CD8-positive, alpha-beta memory T cell (primary cell): ENCODE results near the gene CALML5. TPM values are rescaled to one million over a fixed set of nuclear protein-coding genes. Genes with fewer than 3 reads are reported as not detected.

Source experiments
- CTCF ChIA-PET: fragments of 350-600 bp; sonication (Branson Sonifier 250); formaldehyde crosslinking; loops from one replicate; lab custom pipeline; 2021; ENCODE audit warnings: antibody characterized with exemption; lab: Charles Lee
- POLR2A ChIA-PET: fragments of 350-600 bp; sonication (Branson Sonifier 250); formaldehyde crosslinking; loops from one replicate; lab custom pipeline; 2021; ENCODE audit warnings: antibody characterized with exemption; lab: Charles Lee
- DNase-seq, 5 donors: peaks; one replicate each; pipeline versions ENCODE4 v3.0.0 to v3.0.0-alpha.2; 2020 to 2022; ENCODE audit warnings: mixed read lengths in 1 of 5
- H3K27ac ChIP-seq: one replicate; pipeline ENCODE4 v1.7.0; 2013; ENCODE audit warnings: low read depth, mild to moderate bottlenecking, low read length, moderate library complexity
- H3K27me3 ChIP-seq: 2 replicates; pipeline ENCODE4 v1.7.0; 2013; ENCODE audit warnings: low read length, mild to moderate bottlenecking; ENCODE audit not compliant: insufficient read depth, poor library complexity, severe bottlenecking
- H3K36me3 ChIP-seq: 2 replicates; pipeline ENCODE4 v1.7.0; 2013; ENCODE audit warnings: mild to moderate bottlenecking, low read length, moderate library complexity; ENCODE audit not compliant: insufficient read depth
- H3K4me1 ChIP-seq: 2 replicates; pipeline ENCODE4 v1.7.0; 2013; ENCODE audit warnings: mild to moderate bottlenecking, low read length, moderate library complexity; ENCODE audit not compliant: insufficient read depth
- H3K4me3 ChIP-seq: 2 replicates; pipeline ENCODE4 v1.7.0; 2013; ENCODE audit warnings: mild to moderate bottlenecking, low read length
- H3K9me3 ChIP-seq: 2 replicates; pipeline ENCODE4 v1.7.0; 2013; ENCODE audit warnings: mild to moderate bottlenecking, low read length
- H3K27ac Mint-ChIP-seq, 8 donors: one replicate each; pipeline ENCODE4 v1.8.0; 2020 to 2021; ENCODE audit warnings: mixed read lengths in 8 of 8, mild to moderate bottlenecking in 6 of 8, inconsistent platforms in 3 of 8, moderate library complexity in 3 of 8
- H3K27me3 Mint-ChIP-seq, 2 donors: one replicate each; pipeline ENCODE4 v1.8.0; 2020 to 2021; ENCODE audit warnings: mixed read lengths in 2 of 2, mild to moderate bottlenecking in 1 of 2, moderate library complexity in 1 of 2
- H3K36me3 Mint-ChIP-seq, 3 donors: one replicate each; pipeline ENCODE4 v1.8.0; 2020 to 2021; ENCODE audit warnings: mixed read lengths in 3 of 3, inconsistent platforms in 1 of 3, mild to moderate bottlenecking in 1 of 3
- H3K4me1 Mint-ChIP-seq, 3 donors: one replicate each; pipeline ENCODE4 v1.8.0; 2020 to 2021; ENCODE audit warnings: mixed read lengths in 3 of 3, inconsistent platforms in 1 of 3, mild to moderate bottlenecking in 1 of 3
- H3K4me3 Mint-ChIP-seq, 7 donors: one replicate each; pipeline ENCODE4 v1.8.0; 2020 to 2021; ENCODE audit warnings: mixed read lengths in 7 of 7, mild to moderate bottlenecking in 6 of 7, moderate library complexity in 4 of 7, inconsistent platforms in 2 of 7
- H3K9me3 Mint-ChIP-seq, 5 donors: one replicate each; pipeline ENCODE4 v1.8.0; 2020 to 2022; ENCODE audit warnings: mixed read lengths in 5 of 5, mild to moderate bottlenecking in 3 of 5, moderate library complexity in 2 of 5, inconsistent platforms in 1 of 5
- polyA plus RNA-seq: library from polyadenylated mRNA; unstranded; fragments of 300-500 nt; fragmentation: Illumina TruSeq; gene quantifications from one replicate; pipeline ENCODE4 v1.2.3, GENCODE V29; 2021
- total RNA-seq, 2 experiments: library from RNA; stranded (reverse); gene quantifications; one replicate each; pipeline ENCODE4 v1.2.3, GENCODE V29; 2021

CALML5 gene
- total and polyA plus RNA-seq, 3 experiments from 2014 or later: not detected

GRCh38 chr10:5490032-5490431 lies 9.3 kb downstream of the CALML5 start:
- CTCF ChIA-PET: no interaction called here
- H3K9me3 Mint-ChIP-seq: peaks cover 0 to 2% (median 0%) of the 10 kb centered on the region in 5 donors
- peaks cover 7 to 9% of the 10 kb centered on the region in 2 donors for H3K27me3 Mint-ChIP-seq
- Histone ChIP-seq H3K4me3 (no peak overlapping the region), H3K9me3 (no peaks in the 10 kb centered on the region), H3K27me3 (no peaks in the 10 kb centered on the region), H3K27ac (no peak overlapping the region), H3K36me3 (no peaks in the 10 kb centered on the region), H3K4me1 (no peaks in the 10 kb centered on the region)
- H3K4me3 Mint-ChIP-seq: no peak overlapping the region
- POLR2A ChIA-PET: no interaction called here
- H3K27ac Mint-ChIP-seq: no peak overlapping the region
- H3K36me3 Mint-ChIP-seq: no peaks in the 10 kb centered on the region
- H3K4me1 Mint-ChIP-seq: no peaks in the 10 kb centered on the region
- DNase-seq: no peak

- Histone ChIP-seq H3K4me3 (no peak overlapping the region), H3K4me1 (no peaks in the 10 kb centered on the region), H3K36me3 (no peaks in the 10 kb centered on the region), H3K27me3 (no peaks in the 10 kb centered on the region), H3K27ac (peak overlapping the region; percentile 76), H3K9me3 (no peaks in the 10 kb centered on the region)
- Mint-ChIP-seq H3K4me3 (no peak overlapping the region), H3K9me3 (peaks cover 0 to 2% (median 0%) of the 10 kb centered on the region in 5 donors), H3K4me1 (no peaks in the 10 kb centered on the region), H3K36me3 (no peaks in the 10 kb centered on the region), H3K27me3 (peaks cover 6 to 7% of the 10 kb centered on the region in 2 donors), H3K27ac (no peak overlapping the region)
- POLR2A ChIA-PET: no interaction called here
- CTCF ChIA-PET: no interaction called here
- no peak for DNase-seq
Measured at GRCh38 chr10:5488272-5489161, 10.9 kb downstream of the CALML5 start.

GRCh38 chr10:5486853-5487235 lies 12.5 kb downstream of the CALML5 start:
- DNase-seq: no peak
- Histone ChIP-seq H3K27me3 (no peaks in the 10 kb centered on the region), H3K9me3 (no peaks in the 10 kb centered on the region), H3K4me1 (no peaks in the 10 kb centered on the region), H3K4me3 (no peak overlapping the region), H3K27ac (peak overlapping the region; percentile 76), H3K36me3 (no peaks in the 10 kb centered on the region)
- H3K4me3 Mint-ChIP-seq: no peak overlapping the region
- CTCF ChIA-PET: no interaction called here
- POLR2A ChIA-PET: no interaction called here
- H3K27ac Mint-ChIP-seq: no peak overlapping the region
- H3K27me3 Mint-ChIP-seq: peaks cover 6 to 14% of the 10 kb centered on the region in 2 donors
- H3K4me1 Mint-ChIP-seq: no peaks in the 10 kb centered on the region
- H3K36me3 Mint-ChIP-seq: no peaks in the 10 kb centered on the region
- no peaks in the 10 kb centered on the region for H3K9me3 Mint-ChIP-seq

- CTCF ChIA-PET: no interaction called here
- H3K27me3 Mint-ChIP-seq: peaks cover 5 to 18% of the 10 kb centered on the region in 2 donors
Measured at GRCh38 chr10:5485948-5486852, 13.2 kb downstream of the CALML5 start.

GRCh38 chr10:5485290-5485689 lies 14.1 kb downstream of the CALML5 start:
- ChIA-PET CTCF (no interaction called here), POLR2A (no interaction called here)
- Mint-ChIP-seq H3K27me3 (peaks cover 5 to 20% of the 10 kb centered on the region in 2 donors), H3K27ac (no peak overlapping the region), H3K4me1 (no peaks in the 10 kb centered on the region), H3K36me3 (no peaks in the 10 kb centered on the region), H3K4me3 (no peak overlapping the region), H3K9me3 (no peaks in the 10 kb centered on the region)
- no peaks in the 10 kb centered on the region for H3K9me3 ChIP-seq
- H3K27me3 ChIP-seq: no peaks in the 10 kb centered on the region
- H3K4me3 ChIP-seq: no peak overlapping the region
- no peaks in the 10 kb centered on the region for H3K36me3 ChIP-seq
- no peaks in the 10 kb centered on the region for H3K4me1 ChIP-seq
- H3K27ac ChIP-seq: peak overlapping the region; percentile 76
- no peak for DNase-seq

More at GRCh38 chr10:5485948-5486852, 13.2 kb downstream of the CALML5 start:
- Histone ChIP-seq H3K36me3 (no peaks in the 10 kb centered on the region), H3K27ac (peak overlapping the region; percentile 76), H3K27me3 (no peaks in the 10 kb centered on the region), H3K4me1 (no peaks in the 10 kb centered on the region), H3K9me3 (no peaks in the 10 kb centered on the region), H3K4me3 (no peak overlapping the region)
- no peaks in the 10 kb centered on the region for H3K36me3 Mint-ChIP-seq
- no peak overlapping the region for H3K4me3 Mint-ChIP-seq
- H3K27ac Mint-ChIP-seq: no peak overlapping the region
- no peaks in the 10 kb centered on the region for H3K9me3 Mint-ChIP-seq
- no peaks in the 10 kb centered on the region for H3K4me1 Mint-ChIP-seq
- no peak for DNase-seq
- POLR2A ChIA-PET: no interaction called here

- H3K9me3 Mint-ChIP-seq: no peaks in the 10 kb centered on the region
- no peak overlapping the region for H3K4me3 ChIP-seq
- H3K4me1 ChIP-seq: no peaks in the 10 kb centered on the region
- ChIA-PET CTCF (no interaction called here), POLR2A (no interaction called here)
- no peak overlapping the region for H3K27ac ChIP-seq
- H3K4me1 Mint-ChIP-seq: no peaks in the 10 kb centered on the region
- no peaks in the 10 kb centered on the region for H3K9me3 ChIP-seq
- H3K27me3 ChIP-seq: no peaks in the 10 kb centered on the region
- no peak overlapping the region for H3K27ac Mint-ChIP-seq
- DNase-seq: no peak
- no peak overlapping the region for H3K4me3 Mint-ChIP-seq
- peaks cover 5 to 20% of the 10 kb centered on the region in 2 donors for H3K27me3 Mint-ChIP-seq
- no peaks in the 10 kb centered on the region for H3K36me3 ChIP-seq
- no peaks in the 10 kb centered on the region for H3K36me3 Mint-ChIP-seq
Measured at GRCh38 chr10:5484205-5484604, 15.2 kb downstream of the CALML5 start.

GRCh38 chr10:5482016-5482415 lies 17.4 kb downstream of the CALML5 start:
- Histone ChIP-seq H3K9me3 (no peaks in the 10 kb centered on the region), H3K36me3 (no peaks in the 10 kb centered on the region), H3K4me3 (no peak overlapping the region), H3K27me3 (no peaks in the 10 kb centered on the region), H3K4me1 (no peaks in the 10 kb centered on the region), H3K27ac (no peak overlapping the region)
- H3K27ac Mint-ChIP-seq: no peak overlapping the region
- no peak overlapping the region for H3K4me3 Mint-ChIP-seq
- POLR2A ChIA-PET: no interaction called here
- no peaks in the 10 kb centered on the region for H3K9me3 Mint-ChIP-seq
- H3K4me1 Mint-ChIP-seq: no peaks in the 10 kb centered on the region
- H3K27me3 Mint-ChIP-seq: peaks cover 5 to 15% of the 10 kb centered on the region in 2 donors
- no peak for DNase-seq
- CTCF ChIA-PET: no interaction called here
- H3K36me3 Mint-ChIP-seq: no peaks in the 10 kb centered on the region

GRCh38 chr10:5481121-5481520 lies 18.2 kb downstream of the CALML5 start:
- POLR2A ChIA-PET: no interaction called here
- DNase-seq: no peak
- Mint-ChIP-seq H3K27ac (no peak overlapping the region), H3K36me3 (no peaks in the 10 kb centered on the region), H3K27me3 (peaks cover 4 to 13% of the 10 kb centered on the region in 2 donors), H3K4me3 (no peak overlapping the region), H3K9me3 (no peaks in the 10 kb centered on the region), H3K4me1 (no peaks in the 10 kb centered on the region)
- CTCF ChIA-PET: no interaction called here
- no peaks in the 10 kb centered on the region for H3K36me3 ChIP-seq
- H3K9me3 ChIP-seq: no peaks in the 10 kb centered on the region
- H3K4me3 ChIP-seq: no peak overlapping the region
- H3K27me3 ChIP-seq: no peaks in the 10 kb centered on the region
- no peaks in the 10 kb centered on the region for H3K4me1 ChIP-seq
- peak overlapping the region; percentile 91 for H3K27ac ChIP-seq
